Mesothelial cell of epicardium (in vitro differentiated cells): Measurements from ENCODE around the gene IQSEC2. TPM values are rescaled to one million over a fixed set of nuclear protein-coding genes. Genes with fewer than 3 reads are reported as not detected.

Source experiments
- DNase-seq, 2 experiments: peaks; one replicate each; pipeline ENCODE4 v3.0.0; 2021; ENCODE audit warnings: low spot score in 2 of 2; ENCODE audit not compliant: unreplicated experiment in 2 of 2
- H3K27ac Mint-ChIP-seq: 2 replicates; pipeline ENCODE4 v1.8.0; 2021; ENCODE audit warnings: mixed read lengths
- H3K27me3 Mint-ChIP-seq: 2 replicates; pipeline ENCODE4 v1.8.0; 2021; ENCODE audit warnings: low read depth, mixed read lengths
- H3K36me3 Mint-ChIP-seq: 2 replicates; pipeline ENCODE4 v1.8.0; 2021; ENCODE audit warnings: mixed read lengths
- H3K4me1 Mint-ChIP-seq: 2 replicates; pipeline ENCODE4 v1.8.0; 2021; ENCODE audit warnings: mixed read lengths
- H3K4me3 Mint-ChIP-seq: 2 replicates; pipeline ENCODE4 v1.8.0; 2021; ENCODE audit warnings: mild to moderate bottlenecking, moderate library complexity, mixed read lengths
- H3K9me3 Mint-ChIP-seq: 2 replicates; pipeline ENCODE4 v1.8.0; 2021; ENCODE audit warnings: mixed read lengths
- CTCF ChIP-seq: fragments of 200-600 bp; sonication (generic); IDR thresholded peaks from one replicate; pipeline ENCODE4 v1.5.0; 2021; ENCODE audit warnings: antibody characterized with exemption; ENCODE audit not compliant: unreplicated experiment
- total RNA-seq: library from RNA; stranded (reverse); gene quantifications from 3 replicates; pipeline ENCODE4 v1.2.1, GENCODE V29; 2021

The IQSEC2 gene
- total RNA-seq, 1 donor from 2014 or later, result 23.0 TPM

GRCh38 chrX:53236025-53236679 is 45.2 kb downstream of the IQSEC2 start:
- H3K4me1 Mint-ChIP-seq, result no peaks in the 10 kb centered on the region
- no peaks in the 10 kb centered on the region for H3K9me3 Mint-ChIP-seq
- H3K4me3 Mint-ChIP-seq, result no peak overlapping the region

GRCh38 chrX:53235566-53235965 is 45.8 kb downstream of the IQSEC2 start:
- no peak overlapping the region for H3K27ac Mint-ChIP-seq
- DNase-seq, result no peak
- H3K36me3 Mint-ChIP-seq, result peaks cover 3% of the 10 kb centered on the region
- no peak for TF ChIP-seq CTCF
- H3K4me3 Mint-ChIP-seq, result no peak overlapping the region
- no peaks in the 10 kb centered on the region for H3K4me1 Mint-ChIP-seq
- H3K27me3 Mint-ChIP-seq, result no peaks in the 10 kb centered on the region
- peaks cover 6% of the 10 kb centered on the region for H3K9me3 Mint-ChIP-seq

More at GRCh38 chrX:53236025-53236679, 45.2 kb downstream of the IQSEC2 start:
- H3K27me3 Mint-ChIP-seq, result no peaks in the 10 kb centered on the region
- DNase-seq, result no peak
- peaks cover 3% of the 10 kb centered on the region for H3K36me3 Mint-ChIP-seq
- TF ChIP-seq CTCF, result no peak
- no peak overlapping the region for H3K27ac Mint-ChIP-seq

DNA sequence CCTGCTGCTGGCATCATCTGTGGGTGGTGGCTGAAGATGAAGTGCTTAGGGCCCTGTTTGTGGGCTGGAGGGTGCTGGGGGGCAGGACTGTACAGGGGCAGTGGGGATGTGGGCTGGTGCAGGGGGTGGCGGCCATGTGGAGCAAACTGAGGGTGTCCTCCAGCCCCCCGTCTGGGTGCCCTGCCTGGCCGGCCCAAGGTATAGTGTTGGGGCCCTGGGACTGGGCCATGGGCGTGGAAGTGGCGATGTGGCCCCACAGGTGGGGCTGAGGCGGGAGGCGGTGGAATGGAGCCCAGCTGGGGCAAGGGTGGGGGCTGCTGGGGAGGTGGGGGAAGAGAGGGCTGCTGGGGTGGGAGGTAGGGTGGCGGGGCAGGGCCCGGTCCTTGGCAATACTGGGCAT is 46.9 kb downstream of the IQSEC2 start:
- H3K36me3 Mint-ChIP-seq, result no peaks in the 10 kb centered on the region
- H3K4me1 Mint-ChIP-seq, result no peaks in the 10 kb centered on the region
- H3K9me3 Mint-ChIP-seq, result peaks cover 6% of the 10 kb centered on the region
- DNase-seq, result no peak
- no peaks in the 10 kb centered on the region for H3K27me3 Mint-ChIP-seq
- H3K4me3 Mint-ChIP-seq, result no peak overlapping the region
- TF ChIP-seq CTCF, result no peak
- no peak overlapping the region for H3K27ac Mint-ChIP-seq

DNA sequence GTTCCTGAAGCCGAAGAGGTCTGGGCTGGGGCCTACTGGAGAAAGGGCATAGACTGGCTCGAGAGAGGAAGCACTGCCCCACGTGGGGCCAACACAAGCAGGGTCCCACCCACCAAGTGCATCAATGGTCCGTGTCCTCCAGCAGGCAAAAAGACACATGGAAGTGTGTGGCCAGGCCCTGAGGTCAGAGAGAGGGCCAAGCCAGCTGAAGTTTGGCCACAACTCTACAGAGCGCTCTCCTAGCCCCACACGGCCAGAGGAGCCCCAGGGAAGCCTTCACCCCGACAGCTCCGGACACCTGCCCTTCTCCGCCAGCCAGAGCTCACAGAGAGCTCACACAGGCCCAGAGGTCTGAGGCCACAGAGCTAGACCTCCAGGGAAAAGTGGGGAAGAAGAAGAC is 47.8 kb downstream of the IQSEC2 start:
- no peak overlapping the region for H3K27ac Mint-ChIP-seq
- H3K4me1 Mint-ChIP-seq, result no peaks in the 10 kb centered on the region
- no peak for TF ChIP-seq CTCF
- no peaks in the 10 kb centered on the region for H3K36me3 Mint-ChIP-seq
- peaks cover 6% of the 10 kb centered on the region for H3K9me3 Mint-ChIP-seq
- no peak overlapping the region for H3K4me3 Mint-ChIP-seq
- DNase-seq, result no peak
- no peaks in the 10 kb centered on the region for H3K27me3 Mint-ChIP-seq

DNA sequence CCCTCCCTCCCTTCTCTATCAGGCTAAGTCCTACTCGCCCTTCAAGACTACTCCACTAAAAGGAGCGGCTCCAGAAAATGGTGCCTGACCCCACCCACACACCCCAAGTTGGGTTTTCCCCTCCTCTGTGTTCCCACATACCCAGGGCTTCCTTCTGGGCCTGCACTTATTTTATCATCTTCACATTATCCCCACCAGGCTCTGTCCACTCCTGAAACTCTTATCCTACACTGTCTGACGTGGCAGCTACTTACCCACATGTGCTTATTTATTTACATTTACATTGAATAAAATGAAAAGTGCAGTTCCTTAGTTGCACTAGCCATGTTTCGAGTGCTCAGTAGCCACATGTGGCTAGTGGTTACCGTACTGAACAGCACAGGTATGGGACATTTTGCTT is 51.3 kb downstream of the IQSEC2 start:
- H3K27me3 Mint-ChIP-seq, result no peaks in the 10 kb centered on the region
- H3K4me1 Mint-ChIP-seq, result no peaks in the 10 kb centered on the region
- no peak overlapping the region for H3K4me3 Mint-ChIP-seq
- TF ChIP-seq CTCF, result no peak
- no peaks in the 10 kb centered on the region for H3K36me3 Mint-ChIP-seq
- H3K9me3 Mint-ChIP-seq, result peaks cover 10% of the 10 kb centered on the region
- DNase-seq, result no peak
- H3K27ac Mint-ChIP-seq, result no peak overlapping the region

- no peaks in the 10 kb centered on the region for H3K36me3 Mint-ChIP-seq
These were observed 54.1 kb downstream of the IQSEC2 start for GRCh38 chrX:53227224-53227765.

More at GRCh38 chrX:53227224-53227765, 54.1 kb downstream of the IQSEC2 start:
- no peak for TF ChIP-seq CTCF
- no peak for DNase-seq
- Mint-ChIP-seq H3K9me3 (peaks cover 10% of the 10 kb centered on the region), H3K4me3 (no peak overlapping the region), H3K27ac (no peak overlapping the region), H3K4me1 (peaks cover 15% of the 10 kb centered on the region), H3K27me3 (no peaks in the 10 kb centered on the region)
